GM19035 (cell line): Measurements from ENCODE around the gene DNAJB12.
"Not testable (repeated sequence)": the region's sequence is repeated elsewhere in the genome, so short reads cannot be mapped to it uniquely, and the experiment has no call there.

ENCODE experiments used
- ATAC-seq: cut with Tn5 transposase; IDR thresholded peaks from one replicate; pipeline ENCODE4 v1.9.1; 2021; ENCODE audit not compliant: unreplicated experiment

The DNAJB12 gene

DNA sequence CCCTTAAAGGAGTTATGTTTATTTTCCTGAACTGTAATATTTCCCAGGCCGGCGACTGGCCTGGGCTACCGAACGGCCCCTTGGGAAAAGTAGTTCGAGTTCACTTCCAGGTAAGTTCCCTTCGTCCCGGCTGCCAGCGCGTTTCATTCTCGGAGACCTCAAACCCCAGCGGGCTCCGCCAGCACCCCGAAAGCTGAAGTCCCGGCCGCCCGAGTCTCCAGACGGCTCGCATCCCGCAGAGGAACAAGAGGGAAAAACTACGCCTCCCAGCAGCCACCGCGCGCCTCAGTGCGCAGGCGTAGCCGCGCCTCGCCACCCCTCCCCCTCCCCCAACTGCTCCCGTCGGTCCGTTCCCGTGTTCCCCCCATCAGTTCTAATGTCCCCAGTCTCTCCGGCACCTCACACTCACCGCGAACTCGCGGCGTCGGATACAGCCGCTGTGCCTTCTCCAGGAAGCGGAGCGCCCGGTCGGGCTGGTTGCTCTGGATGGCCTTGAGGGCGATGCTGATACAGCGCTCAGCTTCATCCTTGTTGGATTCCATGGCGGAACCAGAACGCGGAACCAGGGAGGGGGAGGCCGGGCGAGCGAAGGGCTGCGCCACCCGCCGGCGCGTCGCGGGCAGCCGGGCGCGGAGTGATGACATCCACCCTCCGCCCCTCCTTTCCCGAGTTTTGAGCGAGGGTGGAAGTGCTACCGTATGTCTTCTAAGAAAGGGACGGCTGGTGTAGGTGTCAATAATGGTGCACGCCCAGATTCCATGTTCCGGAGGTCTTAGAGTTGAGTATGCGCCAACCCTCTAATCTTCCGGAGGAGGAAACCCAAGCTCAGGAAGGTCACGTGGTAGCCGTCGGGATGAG, at the start of gene DNAJB12:
DNAJB12 (minus strand) TSS at position 564 of the 858 bp plus-strand sequence; CDS start at position 542, 22 bp downstream.
- ATAC-seq, result peak; percentile 80

DNA sequence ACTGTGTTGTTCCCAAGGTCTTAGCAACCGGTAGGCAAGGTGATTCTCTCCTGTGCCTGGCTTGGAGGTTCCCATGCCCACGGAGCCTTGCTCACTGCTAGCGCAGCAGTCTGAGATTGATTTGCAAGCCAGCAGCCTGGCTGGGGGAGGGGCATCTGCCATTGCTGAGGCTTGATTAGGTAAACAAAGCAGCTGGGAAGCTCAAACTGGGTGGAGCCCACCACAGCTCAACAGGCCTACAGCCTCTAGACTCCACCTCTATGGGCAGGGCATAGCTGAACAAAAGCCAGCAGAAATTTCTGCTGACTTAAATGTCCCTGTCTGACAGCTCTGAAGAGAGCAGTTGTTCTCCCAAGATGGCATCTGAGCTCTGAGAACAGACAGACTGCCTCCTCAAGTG, 40.9 kb upstream of the DNAJB12 start:
- not testable (repeated sequence) for ATAC-seq

DNA sequence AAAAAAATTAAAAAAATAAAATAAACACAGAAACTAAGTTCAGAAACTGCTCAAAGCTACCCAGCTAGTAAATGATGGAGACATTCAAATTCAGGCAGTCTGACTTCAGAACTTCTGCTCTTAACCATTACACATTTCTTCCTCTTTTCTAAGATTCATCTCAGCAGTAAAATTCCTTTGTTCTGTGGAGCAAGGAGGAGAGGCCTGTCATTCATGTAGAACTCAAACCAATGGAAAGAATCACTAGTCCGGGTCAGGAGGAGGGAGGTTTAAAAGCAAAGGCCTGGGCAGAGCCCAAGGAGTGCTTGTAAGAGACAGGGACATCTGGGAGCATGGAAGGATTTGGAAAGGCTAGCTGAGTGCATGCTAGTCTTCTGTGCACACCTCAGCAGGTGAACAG, 37.9 kb upstream of the DNAJB12 start:
- no peak for ATAC-seq

DNA sequence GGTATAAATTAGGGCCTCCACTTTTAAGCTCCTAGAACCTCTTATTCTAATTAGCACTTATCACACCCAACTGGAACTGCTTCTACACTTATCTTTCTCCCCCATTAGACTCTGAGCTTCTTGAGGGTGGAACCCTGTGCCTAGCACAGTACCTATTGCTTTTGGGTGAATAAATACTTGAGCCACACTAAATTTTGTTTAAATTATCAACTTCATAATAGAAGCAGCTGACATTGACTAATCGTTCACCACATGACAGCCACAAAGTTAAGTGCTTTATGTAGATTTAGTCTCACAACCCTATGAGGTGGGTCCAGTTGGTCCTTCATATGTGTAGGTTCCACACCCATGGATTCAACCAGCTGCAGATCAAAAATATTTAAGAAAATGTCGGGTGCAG, 36.0 kb upstream of the DNAJB12 start:
- no peak for ATAC-seq

DNA sequence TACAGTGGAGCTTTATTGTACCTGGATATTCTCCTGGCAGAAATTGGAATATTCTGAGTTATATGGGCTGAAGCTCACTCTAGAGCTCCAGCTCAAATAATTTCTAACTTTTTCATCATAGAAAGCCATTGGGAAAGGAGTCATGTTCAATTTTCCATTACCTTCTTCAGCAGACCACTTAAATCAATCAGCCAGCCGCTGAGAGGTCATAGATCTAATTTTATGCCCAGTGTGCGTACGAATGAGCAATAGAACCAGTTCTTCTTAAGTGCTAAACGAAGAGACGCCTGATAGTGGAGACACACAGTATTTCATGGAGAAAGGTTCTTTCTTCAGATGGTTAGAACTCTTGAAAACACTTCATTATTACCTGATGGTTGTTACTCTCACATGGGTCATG, 35.0 kb upstream of the DNAJB12 start:
- no peak for ATAC-seq

DNA sequence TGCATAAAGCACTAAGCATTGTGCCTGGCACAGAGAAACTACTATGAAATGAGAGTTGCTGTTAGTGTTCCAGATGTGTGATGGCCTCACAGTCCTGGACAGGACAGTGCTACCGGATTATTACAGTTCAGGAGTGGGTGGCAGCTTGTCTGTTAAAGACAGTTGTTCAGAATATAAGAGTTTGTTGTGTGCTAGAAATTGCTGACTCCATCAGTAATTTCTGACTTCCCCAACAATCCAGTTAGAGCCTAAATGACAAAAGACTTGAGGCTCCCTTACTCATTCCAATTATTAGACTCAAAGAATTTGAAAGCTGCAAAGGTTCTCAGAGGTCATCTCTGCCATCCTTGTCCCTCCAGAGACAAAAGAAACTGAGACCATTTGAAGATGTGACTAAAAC, 34.3 kb upstream of the DNAJB12 start:
- no peak for ATAC-seq

DNA sequence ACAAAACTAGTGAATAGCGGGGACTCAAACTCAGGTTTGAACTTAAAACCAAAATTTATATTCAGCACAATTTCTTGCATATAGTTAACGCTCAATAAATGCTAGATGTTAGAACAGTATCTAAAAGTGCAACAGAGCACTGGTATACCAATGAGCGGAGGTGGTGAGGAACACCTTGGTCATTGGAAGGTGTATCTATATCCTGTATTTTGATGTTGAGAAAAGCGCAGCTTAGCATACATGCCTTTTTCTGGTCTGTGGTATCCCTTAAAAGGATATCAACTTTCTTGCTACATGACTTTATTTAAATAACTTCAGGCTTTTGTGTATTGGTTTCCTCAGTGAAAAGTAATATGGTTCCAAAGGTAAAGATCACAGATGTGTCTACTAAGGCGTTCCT, 33.3 kb upstream of the DNAJB12 start:
- no peak for ATAC-seq

DNA sequence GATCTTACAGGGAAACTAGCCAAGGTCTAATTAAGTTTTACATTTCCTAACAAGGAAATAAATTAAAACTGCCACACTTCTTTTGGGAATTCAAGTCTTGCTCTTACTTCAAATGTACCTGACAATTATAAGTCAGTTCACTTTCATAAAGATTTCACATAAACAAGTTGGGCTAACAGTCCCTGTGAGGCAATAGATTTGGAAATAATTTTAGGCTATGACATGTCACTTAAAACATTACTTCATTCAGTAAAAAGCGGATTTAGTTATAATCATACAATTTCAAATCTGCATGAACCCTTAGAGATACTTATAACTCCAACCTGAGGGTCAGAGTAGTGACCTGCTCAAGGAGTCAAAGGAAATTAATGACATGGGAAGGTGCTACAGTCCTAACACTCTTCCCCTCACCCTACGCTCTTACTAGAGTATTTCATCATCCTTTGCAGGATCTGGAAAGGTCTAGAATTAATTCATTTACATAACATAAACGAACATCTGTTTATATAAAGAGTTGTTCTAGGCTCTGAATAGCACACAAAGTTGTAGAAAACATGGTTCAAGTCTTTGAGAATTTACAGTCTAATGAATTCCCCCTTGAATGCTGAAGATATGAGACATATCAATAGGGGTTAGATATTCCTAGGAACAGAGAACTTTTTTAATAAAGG, 32.3 kb upstream of the DNAJB12 start:
- no peak for ATAC-seq

DNA sequence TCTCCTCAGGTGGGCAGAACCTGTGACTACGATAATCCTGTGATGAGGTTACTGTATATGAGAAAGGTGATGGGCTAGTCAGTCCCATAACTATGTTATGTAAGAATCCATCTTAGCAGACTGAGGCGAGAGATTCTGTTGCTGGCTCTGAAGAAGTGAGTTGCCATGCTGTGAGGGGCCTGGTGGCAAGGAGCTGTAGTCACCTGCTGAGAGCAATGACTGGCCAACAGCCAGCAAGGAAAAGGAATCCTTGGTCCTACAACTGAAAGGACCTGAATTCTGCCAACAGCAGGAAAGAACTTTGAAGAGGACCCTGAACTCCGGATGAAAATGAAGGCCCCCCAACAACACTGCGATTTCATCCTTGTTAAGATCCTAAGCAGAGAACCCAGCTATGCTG, 31.0 kb upstream of the DNAJB12 start:
- no peak for ATAC-seq

DNA sequence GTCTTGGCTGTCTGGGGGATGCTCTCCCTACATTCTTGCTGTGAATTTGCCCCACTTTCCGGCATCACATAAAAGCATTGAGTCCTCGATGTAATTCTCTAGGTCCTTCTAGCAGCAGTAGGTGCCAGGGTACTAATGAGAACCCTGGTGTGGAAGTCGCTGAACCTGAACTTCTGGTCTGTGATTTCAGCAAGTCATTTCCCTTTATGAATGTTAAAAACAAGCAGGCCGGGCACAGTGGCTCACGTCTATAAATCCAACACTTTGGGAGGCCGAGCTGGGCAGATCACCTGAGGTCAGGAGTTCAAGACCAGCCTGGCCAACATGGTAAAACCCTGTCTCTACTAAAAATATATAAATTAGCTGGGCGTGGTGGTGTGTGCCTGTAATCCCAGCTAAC, 30.3 kb upstream of the DNAJB12 start:
- not testable (repeated sequence) for ATAC-seq

DNA sequence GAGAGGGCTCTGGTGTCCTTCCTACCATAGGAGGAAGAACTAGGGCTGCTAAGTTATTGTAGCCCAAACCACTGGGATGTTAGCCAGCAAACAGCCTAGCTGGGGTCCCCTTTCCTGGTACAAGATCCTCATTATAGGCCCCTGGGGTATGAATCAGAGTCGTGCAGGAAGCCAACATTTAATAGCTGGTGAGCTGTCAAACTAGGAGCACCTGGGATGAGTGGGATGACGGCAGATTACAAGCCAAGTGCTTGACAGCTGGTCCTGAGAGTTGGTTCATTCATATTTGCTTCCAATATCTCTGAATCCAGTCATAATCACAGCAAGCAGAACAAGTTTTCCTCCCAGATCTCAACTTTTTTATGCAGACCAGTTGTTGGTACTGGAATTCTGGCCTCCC, 25.1 kb upstream of the DNAJB12 start:
- ATAC-seq, result no peak

DNA sequence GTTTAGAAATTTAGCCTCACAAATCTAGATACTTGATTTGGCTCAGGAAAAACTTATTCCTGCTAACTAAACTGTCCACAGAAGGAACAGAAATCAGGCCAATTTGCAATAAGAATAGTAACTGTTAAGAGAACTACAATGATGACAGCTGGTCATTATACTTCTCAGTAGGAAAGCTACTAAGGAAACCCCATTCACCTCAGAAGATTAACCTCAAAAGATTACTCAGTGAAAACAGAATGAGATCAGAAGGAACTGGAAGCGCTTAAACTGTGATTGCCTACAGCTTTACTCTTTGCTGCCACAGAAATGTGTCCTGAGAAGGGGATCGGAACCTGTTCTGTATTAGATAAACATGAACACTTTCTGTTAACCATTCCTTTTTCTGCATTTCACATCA, 24.3 kb upstream of the DNAJB12 start:
- no peak for ATAC-seq

DNA sequence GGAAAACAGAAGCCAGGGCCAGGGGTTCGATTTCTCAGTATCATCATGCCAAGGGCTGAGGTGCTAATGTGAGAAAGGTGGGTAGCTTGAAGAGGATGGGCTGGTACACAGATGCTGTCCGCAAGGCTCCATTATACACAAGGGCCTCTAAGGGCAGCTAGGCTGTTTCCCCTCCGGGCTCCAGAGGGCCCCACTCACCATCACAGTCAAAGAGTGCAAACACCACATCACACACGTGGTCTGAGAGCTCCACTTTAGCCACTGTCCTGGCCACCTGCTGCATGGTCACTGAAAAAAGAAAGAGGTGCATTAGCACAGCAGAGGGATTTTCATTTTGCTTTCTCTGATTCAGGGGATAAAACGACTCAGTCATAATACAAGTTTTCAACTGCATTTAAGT, 20.9 kb upstream of the DNAJB12 start:
- no peak for ATAC-seq

DNA sequence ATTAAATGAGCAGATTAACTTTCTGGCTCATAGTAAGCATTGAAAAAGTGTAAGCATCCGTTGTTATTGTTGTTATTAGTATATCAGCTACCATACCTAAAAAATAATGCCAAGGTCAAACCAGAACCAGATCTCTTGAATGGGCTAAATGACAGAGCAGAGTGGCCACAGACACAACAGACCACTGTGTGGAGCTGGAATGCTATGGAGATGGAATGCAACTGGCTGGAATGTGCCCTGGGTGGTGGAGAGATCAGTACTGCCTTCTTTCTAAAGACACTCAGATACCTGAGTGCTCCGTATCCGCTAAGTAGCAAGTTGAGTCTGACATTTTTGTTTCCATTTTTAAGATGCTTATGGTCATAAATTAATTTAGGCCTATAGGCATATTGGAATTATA, 20.5 kb upstream of the DNAJB12 start:
- ATAC-seq, result no peak

DNA sequence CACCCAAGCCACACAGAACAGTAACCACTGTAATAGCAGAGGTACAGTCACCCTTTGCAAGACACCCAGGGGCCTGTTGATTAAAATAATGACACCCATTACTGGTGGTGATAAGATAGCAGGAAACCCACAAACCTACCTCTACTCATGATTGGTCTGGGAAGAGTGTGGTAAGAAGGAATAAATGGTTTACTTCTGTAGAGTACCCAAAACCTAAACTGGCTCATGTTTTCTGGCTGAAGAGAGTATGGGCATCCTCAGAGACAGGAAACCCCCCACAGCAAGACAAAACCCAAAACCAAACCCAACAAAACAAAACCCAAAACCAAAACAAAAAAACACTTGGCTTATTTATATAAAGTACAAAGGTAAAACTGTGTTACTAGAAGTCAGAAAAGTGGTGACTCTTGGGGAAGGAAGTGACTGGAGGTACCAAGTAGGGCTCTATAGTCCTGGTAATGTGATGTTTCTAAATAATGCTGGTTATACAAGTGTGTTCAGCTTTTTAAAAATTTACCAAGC, 15.5 kb upstream of the DNAJB12 start:
- no peak for ATAC-seq

DNA sequence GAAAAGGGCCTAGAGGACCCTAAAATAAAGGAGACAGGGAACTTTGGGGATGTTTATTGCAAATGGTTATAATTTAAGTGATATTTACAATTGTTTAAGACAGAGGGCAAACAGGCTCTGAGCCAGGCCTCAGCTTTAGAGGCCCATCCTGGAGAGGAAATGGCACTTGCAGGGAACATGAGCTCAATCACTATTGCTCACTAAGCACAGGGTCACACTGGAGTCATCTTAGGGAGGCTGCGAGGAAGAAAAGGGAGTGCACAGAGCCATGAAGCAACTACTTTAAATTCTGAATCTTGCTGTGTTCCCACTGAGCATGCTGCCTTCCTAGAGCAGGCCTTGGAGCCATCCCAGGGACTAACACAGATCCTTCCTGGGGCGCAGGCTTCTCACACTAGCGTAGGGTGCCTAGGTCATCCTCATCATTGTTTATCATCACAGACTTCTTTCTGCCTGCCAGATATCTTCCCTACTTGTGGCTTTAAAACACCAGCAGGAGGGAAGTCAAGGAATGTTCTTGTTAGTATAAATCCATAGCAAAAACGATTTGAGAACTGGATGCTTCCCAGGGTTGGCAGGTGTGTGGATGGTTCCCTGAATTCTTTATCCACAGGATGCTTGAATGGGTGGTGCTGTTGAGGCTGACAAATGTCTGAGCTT, 12.7 kb upstream of the DNAJB12 start:
- no peak for ATAC-seq

DNA sequence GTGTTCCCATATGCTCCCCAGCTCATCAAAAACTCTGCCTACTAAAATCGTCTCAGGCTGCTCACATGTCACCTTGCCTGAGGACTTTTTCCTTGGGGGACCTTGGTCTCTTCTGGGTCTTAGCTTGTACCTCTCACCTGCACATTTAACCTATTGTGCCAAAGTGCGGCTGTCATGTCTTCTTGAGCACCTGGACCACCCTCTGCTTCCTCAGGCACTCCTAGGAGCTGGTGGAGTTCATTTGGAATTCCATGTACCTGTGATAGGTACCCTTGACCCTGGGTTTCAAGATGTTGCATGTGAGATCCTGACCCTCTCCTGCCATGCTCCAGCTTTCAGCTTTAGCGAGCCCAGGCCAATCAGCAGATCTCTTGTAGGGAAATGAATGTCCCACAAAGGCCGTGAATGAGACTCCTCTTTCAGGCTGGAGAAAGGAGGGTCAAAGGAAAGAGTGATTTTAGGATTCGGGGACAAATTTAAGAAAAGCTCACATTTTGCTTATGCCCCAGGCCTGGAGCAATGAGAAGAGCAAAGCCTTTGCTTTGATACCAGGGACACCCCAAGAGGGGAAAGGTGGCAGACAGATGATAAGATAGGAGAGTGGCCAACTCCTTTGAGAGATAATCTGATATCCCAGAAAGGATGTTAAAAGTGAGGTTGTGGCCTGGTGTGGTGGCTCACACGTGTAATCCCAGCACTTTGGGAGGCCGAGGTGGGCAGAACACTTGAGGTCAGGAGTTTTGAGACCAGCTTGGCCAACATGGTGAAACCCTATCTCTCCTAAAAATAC, 10.6 kb upstream of the DNAJB12 start:
- ATAC-seq, result no peak

DNA sequence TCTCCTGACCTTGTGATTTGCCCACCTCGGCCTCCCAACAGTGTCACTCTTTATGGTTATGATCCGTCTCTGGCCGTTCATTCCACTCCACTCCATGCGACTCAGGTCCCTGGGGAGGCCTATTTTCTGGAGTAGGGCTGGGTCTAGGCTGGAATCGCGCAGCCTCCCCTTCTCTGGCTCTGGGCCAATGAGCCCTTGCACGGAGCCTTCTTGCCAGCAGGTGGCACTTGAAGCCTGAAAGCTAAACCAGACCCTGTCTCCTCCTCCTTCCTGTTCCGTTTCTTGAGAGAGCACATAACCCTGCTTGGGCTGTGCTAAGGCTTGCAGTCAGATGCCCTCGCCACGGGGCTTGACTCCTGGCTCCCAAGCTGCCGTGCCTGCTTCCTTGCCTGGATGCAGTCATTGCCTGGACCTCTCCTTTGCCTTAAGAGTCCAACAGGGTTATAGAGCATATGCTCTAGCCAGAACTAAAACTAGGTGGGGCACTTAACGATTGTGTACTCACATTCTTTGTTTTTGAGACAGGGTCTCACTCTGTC, 9.6 kb upstream of the DNAJB12 start:
- peak; percentile 94 for ATAC-seq

DNA sequence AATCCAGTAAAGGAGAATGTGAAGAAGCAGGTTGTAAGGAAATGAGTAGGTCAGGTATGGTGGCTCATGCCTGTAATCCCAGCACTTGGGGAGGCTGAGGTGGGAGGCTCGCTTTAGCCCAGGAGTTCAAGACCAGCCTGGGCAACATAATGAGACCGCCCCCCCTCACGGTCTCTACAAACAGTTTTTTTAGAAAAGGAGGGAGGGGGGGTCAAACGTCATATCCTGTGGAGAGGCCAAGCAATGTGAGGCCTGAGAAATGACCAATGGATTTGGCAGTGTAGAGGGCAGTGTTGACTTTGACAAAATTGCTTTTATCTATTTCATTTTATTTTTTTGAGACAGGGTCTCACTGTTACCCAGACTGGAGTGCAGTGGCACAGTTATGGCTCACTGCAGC, 2.3 kb upstream of the DNAJB12 start:
- ATAC-seq, result no peak

DNA sequence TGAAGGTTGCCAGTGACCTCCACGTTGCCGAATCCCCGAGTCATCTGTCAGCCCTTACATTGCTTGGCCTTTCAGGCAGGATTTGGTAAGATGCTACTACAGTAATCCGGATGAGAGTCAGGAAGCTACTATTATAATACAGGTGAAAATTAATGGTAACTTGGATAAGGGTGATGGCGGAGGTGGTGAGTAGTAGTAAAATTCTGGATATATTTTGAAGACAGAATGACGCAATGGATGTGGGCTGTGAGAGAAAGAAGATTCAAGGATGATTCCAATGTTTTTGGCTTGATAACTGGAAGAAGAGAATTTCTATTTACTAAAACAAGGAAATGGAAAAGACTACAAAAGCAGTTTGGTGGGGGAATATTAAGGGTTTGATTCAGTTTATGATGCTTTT, 1.4 kb upstream of the DNAJB12 start:
- ATAC-seq, result no peak

DNA sequence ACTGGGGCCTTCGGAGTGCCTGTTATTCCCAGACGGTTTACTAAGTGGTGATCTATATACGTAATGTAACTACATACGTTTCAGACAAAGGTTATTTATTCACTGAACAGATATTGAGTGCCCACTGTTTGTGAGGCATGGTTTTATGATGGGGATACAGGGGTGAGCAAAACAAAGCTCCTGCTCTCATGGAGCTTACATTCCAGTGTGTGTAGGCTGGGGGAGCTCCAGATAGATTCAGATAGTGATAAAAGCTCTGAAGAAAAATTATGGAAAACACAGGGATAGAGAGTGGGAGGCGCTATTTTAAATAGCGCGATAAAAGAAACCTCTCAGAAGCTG, 466 bp upstream of the DNAJB12 start:
- no peak for ATAC-seq
